ENCODE measurements around the gene LEF1.

Gene LEF1

DNA sequence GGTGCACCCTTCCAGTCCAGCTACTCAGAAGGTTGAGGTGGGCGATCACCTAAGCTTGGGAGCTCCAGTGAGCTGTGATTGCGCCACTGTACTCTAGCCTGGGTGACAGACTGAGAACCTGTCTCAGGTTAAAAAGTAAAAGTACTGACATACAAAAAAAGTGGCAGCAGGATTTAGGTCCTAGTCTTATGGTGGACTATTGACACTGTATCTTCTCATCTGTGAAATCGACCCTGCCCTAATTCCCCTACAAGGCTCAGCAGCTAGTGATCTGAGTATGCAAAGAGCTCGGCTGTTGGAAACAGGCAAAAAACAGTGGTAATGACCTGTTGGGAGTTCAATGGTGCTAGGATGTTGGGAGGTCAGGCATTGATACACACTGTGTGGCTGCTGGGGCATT, 57.0 kb downstream of the LEF1 start:
- CTCF ChIA-PET, result no interaction called here

DNA sequence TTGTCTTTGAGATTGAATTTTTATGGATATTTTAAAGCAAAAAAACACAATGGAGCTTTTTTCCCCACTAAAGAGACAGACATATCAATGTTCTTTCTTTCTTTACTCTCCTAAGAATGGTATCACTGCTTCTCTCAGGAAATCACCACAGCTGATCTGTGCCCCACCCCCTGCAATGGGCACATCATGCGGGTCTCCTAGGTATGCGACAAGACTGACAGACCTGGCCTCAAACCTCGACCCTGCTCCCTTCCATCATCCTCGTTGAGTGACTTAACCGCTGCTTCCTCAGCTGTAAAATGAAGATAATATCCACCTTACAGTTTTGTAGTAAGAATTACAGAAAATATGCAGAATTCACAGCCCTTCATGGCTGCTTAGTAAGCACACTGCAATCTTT, 58.3 kb downstream of the LEF1 start:
- ChIA-PET POLR2A (no interaction called here), CTCF (no interaction called here)
- no peak for TF ChIP-seq SP1 (IDR thresholded peaks at IDR 0.05)
- no peak for TF ChIP-seq BHLHE40 (IDR thresholded peaks at IDR 0.05; ENCODE audit: borderline replicate concordance)
- no peak for TF ChIP-seq FOXA1 (IDR thresholded peaks at IDR 0.05)
- no peak for TF ChIP-seq ZNF384 (IDR thresholded peaks at IDR 0.05)
- TF ChIP-seq ARNT (IDR thresholded peaks at IDR 0.05), result no peak
- no peak for TF ChIP-seq TARDBP (IDR thresholded peaks at IDR 0.05)
- no peak for TF ChIP-seq NFRKB (IDR thresholded peaks at IDR 0.05)
- no peak for TF ChIP-seq FOXM1 (IDR thresholded peaks at IDR 0.05; ENCODE audit: borderline replicate concordance)
- no peak for TF ChIP-seq SUZ12 (IDR thresholded peaks at IDR 0.05)
- TF ChIP-seq, protein P1, sequence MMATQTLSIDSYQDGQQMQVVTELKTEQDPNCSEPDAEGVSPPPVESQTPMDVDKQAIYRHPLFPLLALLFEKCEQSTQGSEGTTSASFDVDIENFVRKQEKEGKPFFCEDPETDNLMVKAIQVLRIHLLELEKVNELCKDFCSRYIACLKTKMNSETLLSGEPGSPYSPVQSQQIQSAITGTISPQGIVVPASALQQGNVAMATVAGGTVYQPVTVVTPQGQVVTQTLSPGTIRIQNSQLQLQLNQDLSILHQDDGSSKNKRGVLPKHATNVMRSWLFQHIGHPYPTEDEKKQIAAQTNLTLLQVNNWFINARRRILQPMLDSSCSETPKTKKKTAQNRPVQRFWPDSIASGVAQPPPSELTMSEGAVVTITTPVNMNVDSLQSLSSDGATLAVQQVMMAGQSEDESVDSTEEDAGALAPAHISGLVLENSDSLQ (IDR thresholded peaks at IDR 0.05), result no peak
- TF ChIP-seq ELF4 (IDR thresholded peaks at IDR 0.05), result no peak
- DNase-seq (ENCODE audit: extremely low spot score), result no peak

More for the DNA sequence above, 57.0 kb downstream of the LEF1 start:
- DNase-seq (ENCODE audit: extremely low spot score), result no peak
- POLR2A ChIA-PET, result no interaction called here
- TF ChIP-seq SUZ12 (IDR thresholded peaks at IDR 0.05) (no peak), FOXA1 (IDR thresholded peaks at IDR 0.05) (no peak), FOXM1 (IDR thresholded peaks at IDR 0.05; ENCODE audit: borderline replicate concordance) (no peak), ELF4 (IDR thresholded peaks at IDR 0.05) (no peak), NFRKB (IDR thresholded peaks at IDR 0.05) (no peak), SP1 (IDR thresholded peaks at IDR 0.05) (no peak), HDGF (IDR thresholded peaks at IDR 0.05; ENCODE audit: borderline replicate concordance) (no peak), FOXK2 (IDR thresholded peaks at IDR 0.05) (no peak), ARNT (IDR thresholded peaks at IDR 0.05) (no peak), ZNF384 (IDR thresholded peaks at IDR 0.05) (no peak), CTBP1 (IDR thresholded peaks at IDR 0.05; ENCODE audit: borderline replicate concordance) (no peak), BHLHE40 (IDR thresholded peaks at IDR 0.05; ENCODE audit: borderline replicate concordance) (no peak), TARDBP (IDR thresholded peaks at IDR 0.05) (no peak), L3MBTL2 (conservative IDR thresholded peaks at IDR 0.05) (no peak), LEF1 (IDR thresholded peaks at IDR 0.05; ENCODE audit: borderline replicate concordance) (no peak)
- TF ChIP-seq, protein P1 (IDR thresholded peaks at IDR 0.05), result no peak

DNA sequence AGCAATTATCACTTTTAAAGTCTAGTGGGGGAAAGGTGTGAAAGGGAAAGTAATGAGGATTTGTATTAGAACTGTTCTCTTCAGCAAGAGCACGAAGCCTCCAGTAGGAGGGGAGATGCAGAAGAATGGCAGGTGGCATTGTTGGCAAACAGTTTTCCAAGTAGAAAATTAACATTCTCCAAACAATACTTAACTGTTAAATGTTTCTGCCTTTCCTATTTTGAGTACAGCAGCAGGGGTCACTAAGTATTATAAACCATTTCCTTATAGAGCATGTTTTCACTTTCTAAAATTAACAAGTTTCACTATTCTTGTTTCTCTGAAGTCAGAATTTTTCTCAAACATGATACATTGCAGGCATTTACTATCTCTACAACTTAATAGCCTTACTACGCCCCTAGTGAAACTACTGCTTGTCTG, 58.7 kb downstream of the LEF1 start:
- TF ChIP-seq TARDBP (IDR thresholded peaks at IDR 0.05), result no peak
- no peak for TF ChIP-seq ARNT (IDR thresholded peaks at IDR 0.05)
- TF ChIP-seq NFRKB (IDR thresholded peaks at IDR 0.05), result no peak
- TF ChIP-seq SUZ12 (IDR thresholded peaks at IDR 0.05), result no peak
- TF ChIP-seq, protein P1 (IDR thresholded peaks at IDR 0.05), result no peak
- no peak for TF ChIP-seq ELF4 (IDR thresholded peaks at IDR 0.05)
- TF ChIP-seq BHLHE40 (IDR thresholded peaks at IDR 0.05; ENCODE audit: borderline replicate concordance), result no peak
- no peak for TF ChIP-seq FOXM1 (IDR thresholded peaks at IDR 0.05; ENCODE audit: borderline replicate concordance)
- no peak for TF ChIP-seq CTBP1 (IDR thresholded peaks at IDR 0.05; ENCODE audit: borderline replicate concordance)
- TF ChIP-seq HDGF (IDR thresholded peaks at IDR 0.05; ENCODE audit: borderline replicate concordance), result no peak
- DNase-seq (ENCODE audit: extremely low spot score), result no peak
- ChIA-PET POLR2A (no interaction called here), CTCF (no interaction called here)

DNA sequence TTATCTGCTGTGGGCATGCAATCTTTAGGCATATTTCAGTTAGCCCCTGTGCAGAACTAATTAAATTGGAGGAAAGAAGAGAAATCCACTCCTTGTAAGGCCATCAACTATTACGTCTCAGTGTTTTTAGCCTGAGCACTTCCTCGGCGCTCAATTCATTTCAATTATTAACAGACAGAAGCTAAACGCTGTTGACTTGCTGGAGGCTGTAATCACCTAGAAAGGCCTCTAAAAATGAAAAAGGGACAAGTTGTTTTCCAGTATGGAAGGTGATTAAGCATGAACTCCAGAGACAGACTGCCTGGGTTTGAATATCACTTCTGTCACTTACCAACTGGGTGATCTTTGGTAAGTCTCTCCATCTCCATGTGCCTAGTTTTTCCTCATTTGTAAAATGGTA, 59.6 kb downstream of the LEF1 start:
- no peak for DNase-seq (ENCODE audit: extremely low spot score)
- POLR2A ChIA-PET, result no interaction called here

DNA sequence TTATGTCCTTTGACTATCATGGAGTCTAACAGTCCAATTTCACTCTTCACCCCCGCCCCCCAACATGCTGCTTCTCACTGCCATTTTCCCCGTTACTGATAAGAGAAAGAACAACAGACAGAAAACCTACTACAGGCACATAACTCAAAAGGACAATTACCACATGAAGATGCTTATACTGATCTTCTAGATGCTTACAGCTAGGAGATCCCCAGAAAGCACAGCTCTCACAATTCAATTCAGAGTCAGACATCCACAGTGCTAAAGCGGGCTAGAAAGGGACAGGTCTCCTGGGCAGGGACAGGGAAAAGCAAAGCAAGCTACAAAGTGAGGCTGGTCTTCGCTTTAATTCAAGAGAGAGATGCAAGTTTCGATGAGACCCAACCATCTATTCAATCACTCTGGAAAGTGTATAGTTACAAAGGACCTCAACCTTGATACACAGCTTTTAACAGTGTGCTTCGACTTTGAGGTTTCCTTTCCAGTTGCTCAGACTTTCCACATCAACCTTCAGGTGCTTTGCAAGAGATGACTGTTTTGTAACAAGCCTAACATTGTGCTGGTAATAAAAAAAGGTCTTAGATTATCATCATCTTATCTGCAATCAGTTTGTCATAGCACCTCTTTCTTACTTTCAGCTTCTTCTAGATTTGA, 60.9 kb downstream of the LEF1 start:
- CTCF ChIA-PET, result interaction anchor here (0.6 kb wide), 1 partner anchor 12 kb away, joined by 3 read pairs; no protein-coding TSS in a partner anchor
- POLR2A ChIA-PET, result no interaction called here
- no peak for DNase-seq (ENCODE audit: extremely low spot score)
- no peak for TF ChIP-seq FOXA1 (IDR thresholded peaks at IDR 0.05)
- no peak for TF ChIP-seq FOXK2 (IDR thresholded peaks at IDR 0.05)
- TF ChIP-seq ARNT (IDR thresholded peaks at IDR 0.05), result no peak
- no peak for TF ChIP-seq CTBP1 (IDR thresholded peaks at IDR 0.05; ENCODE audit: borderline replicate concordance)
- TF ChIP-seq ELF4 (IDR thresholded peaks at IDR 0.05), result no peak
- TF ChIP-seq TARDBP (IDR thresholded peaks at IDR 0.05), result no peak
- TF ChIP-seq NFRKB (IDR thresholded peaks at IDR 0.05), result no peak
- no peak for TF ChIP-seq FOXM1 (IDR thresholded peaks at IDR 0.05; ENCODE audit: borderline replicate concordance)
- TF ChIP-seq, protein P1 (IDR thresholded peaks at IDR 0.05), result no peak
- no peak for TF ChIP-seq SUZ12 (IDR thresholded peaks at IDR 0.05)
- TF ChIP-seq LEF1 (IDR thresholded peaks at IDR 0.05; ENCODE audit: borderline replicate concordance), result no peak
- no peak for TF ChIP-seq L3MBTL2 (conservative IDR thresholded peaks at IDR 0.05)

More for the DNA sequence above, 59.6 kb downstream of the LEF1 start:
- CTCF ChIA-PET, result no interaction called here
- TF ChIP-seq, protein P1 (IDR thresholded peaks at IDR 0.05), result no peak
- TF ChIP-seq NFRKB (IDR thresholded peaks at IDR 0.05) (no peak), FOXA1 (IDR thresholded peaks at IDR 0.05) (no peak), SP1 (IDR thresholded peaks at IDR 0.05) (no peak), HDGF (IDR thresholded peaks at IDR 0.05; ENCODE audit: borderline replicate concordance) (no peak), SUZ12 (IDR thresholded peaks at IDR 0.05) (no peak), TARDBP (IDR thresholded peaks at IDR 0.05) (no peak), BHLHE40 (IDR thresholded peaks at IDR 0.05; ENCODE audit: borderline replicate concordance) (no peak), FOXK2 (IDR thresholded peaks at IDR 0.05) (no peak)

All from HEK293T (cell line).